ENCODE measurements around the gene ARHGAP26.

ARHGAP26 gene

GRCh38 chr5:142782976-142783530 is 12.9 kb downstream of the ARHGAP26 start:
- no peak for FAIRE-seq
- no peak for DNase-seq (ENCODE audit: insufficient read length, low spot score)

GRCh38 chr5:142783601-142784341 is 13.6 kb downstream of the ARHGAP26 start:
- no peak for DNase-seq (ENCODE audit: insufficient read length, low spot score)

GRCh38 chr5:142784401-142784955 is 14.3 kb downstream of the ARHGAP26 start:
- FAIRE-seq = no peak

More at GRCh38 chr5:142783601-142784341, 13.6 kb downstream of the ARHGAP26 start:
- peak; percentile 11 for FAIRE-seq

GRCh38 chr5:142785206-142785605 is 15.0 kb downstream of the ARHGAP26 start:
- DNase-seq (ENCODE audit: insufficient read length, low spot score) (no peak), FAIRE-seq (no peak)

More at GRCh38 chr5:142784401-142784955, 14.3 kb downstream of the ARHGAP26 start:
- no peak for DNase-seq (ENCODE audit: insufficient read length, low spot score)

GRCh38 chr5:142789206-142789605 is 19.0 kb downstream of the ARHGAP26 start:
- no peak for FAIRE-seq
- no peak for DNase-seq (ENCODE audit: insufficient read length, low spot score)

- no peak for DNase-seq (ENCODE audit: insufficient read length, low spot score)
- no peak for FAIRE-seq
These were observed 22.1 kb downstream of the ARHGAP26 start for GRCh38 chr5:142792012-142792864.

GRCh38 chr5:142792865-142793232 is 22.7 kb downstream of the ARHGAP26 start:
- DNase-seq (ENCODE audit: insufficient read length, low spot score) (no peak), FAIRE-seq (no peak)

GRCh38 chr5:142794537-142794936 is 24.4 kb downstream of the ARHGAP26 start:
- FAIRE-seq = no peak
- DNase-seq (ENCODE audit: insufficient read length, low spot score) = no peak

GRCh38 chr5:142795251-142795650 is 25.1 kb downstream of the ARHGAP26 start:
- DNase-seq (ENCODE audit: insufficient read length, low spot score) (no peak), FAIRE-seq (peak; percentile 40)

GRCh38 chr5:142796492-142797109 is 26.4 kb downstream of the ARHGAP26 start:
- no peak for FAIRE-seq
- no peak for DNase-seq (ENCODE audit: insufficient read length, low spot score)

GRCh38 chr5:142797420-142797819 is 27.2 kb downstream of the ARHGAP26 start:
- DNase-seq (ENCODE audit: insufficient read length, low spot score) (no peak), FAIRE-seq (no peak)

GRCh38 chr5:142798099-142798770 is 28.1 kb downstream of the ARHGAP26 start:
- FAIRE-seq (no peak), DNase-seq (ENCODE audit: insufficient read length, low spot score) (no peak)

- FAIRE-seq (peak; percentile 75), DNase-seq (ENCODE audit: insufficient read length, low spot score) (peak; percentile 27)
These were observed 30.8 kb downstream of the ARHGAP26 start for GRCh38 chr5:142800776-142801494.

GRCh38 chr5:142801495-142801871 is 31.3 kb downstream of the ARHGAP26 start:
- DNase-seq (ENCODE audit: insufficient read length, low spot score) (no peak), FAIRE-seq (peak; percentile 60)

- DNase-seq (ENCODE audit: insufficient read length, low spot score) (no peak), FAIRE-seq (no peak)
These were observed 33.4 kb downstream of the ARHGAP26 start for GRCh38 chr5:142803428-142804125.

- DNase-seq (ENCODE audit: insufficient read length, low spot score) = no peak
- no peak for FAIRE-seq
These were observed 35.2 kb downstream of the ARHGAP26 start for GRCh38 chr5:142805339-142805738.

- peak; percentile 84 for FAIRE-seq
- no peak for DNase-seq (ENCODE audit: insufficient read length, low spot score)
These were observed 36.7 kb downstream of the ARHGAP26 start for GRCh38 chr5:142806841-142807267.

GRCh38 chr5:142807372-142807911 is 37.3 kb downstream of the ARHGAP26 start:
- FAIRE-seq = no peak
- no peak for DNase-seq (ENCODE audit: insufficient read length, low spot score)

All from GM19239 (cell line).